HG03103 (cell line): ENCODE data around the gene VASH1.

ENCODE experiments used
- ATAC-seq: cut with Tn5 transposase; IDR thresholded peaks from one replicate; pipeline ENCODE4 v1.9.1; 2021; ENCODE audit warnings: low read depth; ENCODE audit not compliant: unreplicated experiment

The VASH1 gene

GRCh38 chr14:76782115-76782884 is 21.0 kb downstream of the VASH1 start:
- no peak for ATAC-seq

GRCh38 chr14:76782885-76783566 is 21.8 kb downstream of the VASH1 start:
- ATAC-seq = no peak

- no peak for ATAC-seq
These were observed 23.1 kb downstream of the VASH1 start for GRCh38 chr14:76784266-76784874.

- ATAC-seq = peak; percentile 77
These were observed 23.6 kb downstream of the VASH1 start for GRCh38 chr14:76784881-76785280.

- no peak for ATAC-seq
These were observed 25.3 kb downstream of the VASH1 start for GRCh38 chr14:76786601-76787000.

- no peak for ATAC-seq
These were observed 31.2 kb downstream of the VASH1 start for GRCh38 chr14:76792422-76792821.

GRCh38 chr14:76793324-76793723 is 32.1 kb downstream of the VASH1 start:
- ATAC-seq = no peak

GRCh38 chr14:76793956-76794355 is 32.7 kb downstream of the VASH1 start:
- ATAC-seq = no peak

GRCh38 chr14:76806446-76806845 is 45.2 kb downstream of the VASH1 start:
- no peak for ATAC-seq

GRCh38 chr14:76808011-76808410 is 46.7 kb downstream of the VASH1 start:
- no peak for ATAC-seq

- no peak for ATAC-seq
These were observed 47.7 kb downstream of the VASH1 start for GRCh38 chr14:76808990-76809389.

GRCh38 chr14:76810525-76810924 is 49.3 kb downstream of the VASH1 start:
- no peak for ATAC-seq

- no peak for ATAC-seq
These were observed 49.7 kb downstream of the VASH1 start for GRCh38 chr14:76810953-76811400.

GRCh38 chr14:76811561-76811960 is 50.3 kb downstream of the VASH1 start:
- no peak for ATAC-seq

- no peak for ATAC-seq
These were observed 50.8 kb downstream of the VASH1 start for GRCh38 chr14:76812093-76812421.

GRCh38 chr14:76812422-76813383 is 51.4 kb downstream of the VASH1 start, which contains the start of gene ANGEL1:
ANGEL1 (minus strand) TSS chr14:76812882; CDS start chr14:76812827, 55 bp downstream.
- peak; percentile 77 for ATAC-seq

- no peak for ATAC-seq
These were observed 53.7 kb downstream of the VASH1 start for GRCh38 chr14:76814726-76815645.

- ATAC-seq = no peak
These were observed 59.4 kb downstream of the VASH1 start for GRCh38 chr14:76820700-76821099.

GRCh38 chr14:76826122-76826521 is 64.9 kb downstream of the VASH1 start, which contains the start of gene LRRC74A:
LRRC74A (plus strand) TSS chr14:76826408; CDS start chr14:76826698, 290 bp downstream.
- ATAC-seq = no peak
